IMR-90 (cell line): ENCODE results near the gene CAB39. TPM values are rescaled to one million over a fixed set of nuclear protein-coding genes. Genes with fewer than 3 reads are reported as not detected.

Experiments used
- ATAC-seq: fragments of 200-7000 bp; cut with Tn5 transposase; 2 replicates; pipeline ENCODE4 v1.9.1; 2020; ENCODE audit warnings: low read depth, mild to moderate bottlenecking, moderate library complexity
- BruUV-seq: library from RNA; stranded (reverse); fragments of 400-500 nt; replicated peaks from 2 replicates; lab custom pipeline; 2021; lab: Mats Ljungman, UMichigan
- CTCF ChIA-PET: fragments of 300-600 bp; formaldehyde crosslinking; extraction: SDS; loops from one replicate; lab custom pipeline; 2021; ENCODE audit warnings: antibody characterized with exemption; lab: Yijun Ruan, JAX
- POLR2A ChIA-PET: fragments of 300-600 bp; sonication (Branson Sonifier 250); formaldehyde crosslinking; loops from one replicate; lab custom pipeline; 2022; ENCODE audit warnings: antibody characterized with exemption; ENCODE audit not compliant: unreplicated experiment; lab: Charles Lee
- DNase-seq: peaks from one replicate; pipeline ENCODE4 v3.0.0; 2013
- H2AFZ ChIP-seq: replicated peaks from 2 replicates; pipeline ENCODE3; 2013; ENCODE audit warnings: low read length, mild to moderate bottlenecking; ENCODE audit not compliant: poor library complexity
- H2AK5ac ChIP-seq: 2 replicates; pipeline ENCODE4 v1.6.1; 2013; ENCODE audit warnings: low read depth, low read length, inconsistent platforms
- H2AK9ac ChIP-seq: replicated peaks from 2 replicates; pipeline ENCODE3; 2013; ENCODE audit warnings: mild to moderate bottlenecking, low read depth, low read length, moderate library complexity; ENCODE audit not compliant: poor library complexity
- H2BK120ac ChIP-seq: 2 replicates; pipeline ENCODE4 v1.6.1; 2013; ENCODE audit warnings: low read depth, low read length, inconsistent platforms
- H2BK15ac ChIP-seq: 3 replicates; pipeline ENCODE4 v1.6.1; 2013; ENCODE audit warnings: low read depth, low read length, inconsistent platforms
- H2BK20ac ChIP-seq: 2 replicates; pipeline ENCODE4 v1.6.1; 2013; ENCODE audit warnings: low read depth, mild to moderate bottlenecking, inconsistent platforms, low read length, moderate library complexity
- H2BK5ac ChIP-seq: 2 replicates; pipeline ENCODE4 v1.6.1; 2013; ENCODE audit warnings: mild to moderate bottlenecking, low read depth, low read length, inconsistent platforms; ENCODE audit not compliant: poor library complexity, severe bottlenecking
- H3K14ac ChIP-seq: replicated peaks from 2 replicates; pipeline ENCODE4 v1.6.1; 2013; ENCODE audit warnings: low read depth, low read length, inconsistent platforms
- H3K18ac ChIP-seq: 2 replicates; pipeline ENCODE4 v1.6.1; 2013; ENCODE audit warnings: low read depth, low read length, control low read depth
- H3K23ac ChIP-seq: 2 replicates; pipeline ENCODE4 v1.6.1; 2013; ENCODE audit warnings: low read depth, low read length, inconsistent platforms
- H3K27ac ChIP-seq: 2 replicates; pipeline ENCODE4 v1.5.1; 2013; ENCODE audit warnings: mild to moderate bottlenecking, control low read depth, low read length; ENCODE audit not compliant: insufficient read depth
- H3K27me3 ChIP-seq: 2 replicates; pipeline ENCODE4 v1.6.1; 2013; ENCODE audit warnings: low read length; ENCODE audit not compliant: control insufficient read depth, insufficient read depth
- H3K36me3 ChIP-seq: 2 replicates; pipeline ENCODE4 v1.6.1; 2013; ENCODE audit warnings: low read length, mixed read lengths; ENCODE audit not compliant: control insufficient read depth, insufficient read depth
- H3K4ac ChIP-seq: 2 replicates; pipeline ENCODE4 v1.6.1; 2013; ENCODE audit warnings: low read depth, low read length, inconsistent platforms
- H3K4me1 ChIP-seq: 2 replicates; pipeline ENCODE4 v1.6.1; 2013; ENCODE audit warnings: low read length, mixed read lengths; ENCODE audit not compliant: control insufficient read depth, insufficient read depth
- H3K4me2 ChIP-seq: 2 replicates; pipeline ENCODE4 v1.6.1; 2013; ENCODE audit warnings: low read depth, mild to moderate bottlenecking, control low read depth, low read length, moderate library complexity
- H3K4me3 ChIP-seq: 2 replicates; pipeline ENCODE4 v1.5.1; 2013; ENCODE audit warnings: low read depth, mild to moderate bottlenecking, control low read depth, low read length, moderate library complexity; ENCODE audit not compliant: insufficient read depth
- H3K56ac ChIP-seq: 2 replicates; pipeline ENCODE4 v1.6.1; 2013; ENCODE audit warnings: low read length, inconsistent platforms; ENCODE audit not compliant: insufficient read depth; ENCODE audit errors: extremely low read depth
- H3K79me1 ChIP-seq, 2 experiments: 2 replicates each; pipeline ENCODE4 v1.6.1; 2013; ENCODE audit warnings: low read length in 2 of 2, inconsistent platforms in 1 of 2, low read depth in 1 of 2
- H3K9ac ChIP-seq: 2 replicates; pipeline ENCODE4 v1.6.1; 2013; ENCODE audit warnings: low read depth, low read length, control low read depth
- H3K9me1 ChIP-seq: 2 replicates; pipeline ENCODE4 v1.6.1; 2013; ENCODE audit warnings: low read length, inconsistent platforms; ENCODE audit not compliant: insufficient read depth
- H3K9me3 ChIP-seq: 2 replicates; pipeline ENCODE4 v1.6.1; 2013; ENCODE audit warnings: low read length; ENCODE audit not compliant: control insufficient read depth, insufficient read depth
- H4K20me1 ChIP-seq: 2 replicates; pipeline ENCODE4 v1.6.1; 2013; ENCODE audit warnings: low read length, inconsistent platforms; ENCODE audit not compliant: insufficient read depth
- H4K5ac ChIP-seq: 2 replicates; pipeline ENCODE4 v1.6.1; 2013; ENCODE audit warnings: mild to moderate bottlenecking, low read depth, low read length, control low read depth
- H4K8ac ChIP-seq, 2 experiments: 2 replicates each; pipeline ENCODE4 v1.6.1; 2013; ENCODE audit warnings: low read depth in 2 of 2, low read length in 2 of 2, control low read depth in 1 of 2, inconsistent platforms in 1 of 2
- H4K91ac ChIP-seq: 2 replicates; pipeline ENCODE4 v1.6.1; 2013; ENCODE audit warnings: low read depth, low read length, inconsistent platforms; ENCODE audit not compliant: insufficient read depth
- MAFK ChIP-seq: IDR thresholded peaks from 2 replicates; pipeline ENCODE4 v1.6.1; 2012; ENCODE audit warnings: low read depth, low read length, improper control_type of control experiment
- MAZ ChIP-seq: IDR thresholded peaks from 2 replicates; pipeline ENCODE4 v1.6.1; 2012; ENCODE audit warnings: low read depth, mild to moderate bottlenecking, low read length, improper control_type of control experiment, moderate library complexity, borderline replicate concordance
- RFX5 ChIP-seq: IDR thresholded peaks from 2 replicates; pipeline ENCODE4 v1.8.0; 2012; ENCODE audit warnings: low read depth, mild to moderate bottlenecking, low read length, moderate library complexity
- WGBS, 2 experiments: methylation state at CpG; one replicate each; pipeline versions ENCODE4 v1.1.5 to v1.1.7; 2013; ENCODE audit warnings: missing lambda C conversion rate in 2 of 2; ENCODE audit not compliant: insufficient read length in 1 of 2; ENCODE audit errors: extremely low coverage in 2 of 2; 5-methylcytosine and 5-hydroxymethylcytosine counted together
- dilution Hi-C: fragments of 300-500 bp; cut with HindIII; formaldehyde crosslinking; loops from one replicate; pipeline ENCODE4 v1.14.3; 2018; ENCODE audit warnings: low sequenced_read_pairs; ENCODE audit not compliant: unreplicated experiment
- in situ Hi-C: fragments of 300-500 bp; cut with MboI; formaldehyde crosslinking; loops from 3 replicates; pipeline ENCODE4 v1.14.3; 2019; ENCODE audit warnings: low sequenced_read_pairs, inconsistent platforms, mixed read lengths
- intact Hi-C: fragments of 100-400 bp; cut with micrococcal nuclease; formaldehyde crosslinking; loops from 2 replicates; pipeline ENCODE4 v1.10.0; 2022
- polyA plus RNA-seq, 3 experiments: library from polyadenylated mRNA; depleted of rRNA; stranded (reverse); fragments of >200 nt; gene quantifications; 2 replicates each; pipeline ENCODE4 v1.2.3, GENCODE V29; 2012; ENCODE audit warnings: low replicate concordance in 1 of 3
- total RNA-seq: library from RNA; depleted of rRNA; stranded (reverse); fragments of >200 nt; gene quantifications from 2 replicates; pipeline ENCODE4 v1.2.3, GENCODE V29; 2012
- TF ChIP-seq, protein P1 (sequence below): fragments of 150-350 bp; IDR thresholded peaks from 2 replicates; pipeline ENCODE4 v1.6.1; 2016; ENCODE audit warnings: low read depth, mild to moderate bottlenecking, low read length, moderate library complexity, borderline replicate concordance

The CAB39 gene
- total and polyA plus RNA-seq, 2 of the 4 experiments (the other 2 are of a cell fraction): 38.2 to 71.7 TPM

DNA sequence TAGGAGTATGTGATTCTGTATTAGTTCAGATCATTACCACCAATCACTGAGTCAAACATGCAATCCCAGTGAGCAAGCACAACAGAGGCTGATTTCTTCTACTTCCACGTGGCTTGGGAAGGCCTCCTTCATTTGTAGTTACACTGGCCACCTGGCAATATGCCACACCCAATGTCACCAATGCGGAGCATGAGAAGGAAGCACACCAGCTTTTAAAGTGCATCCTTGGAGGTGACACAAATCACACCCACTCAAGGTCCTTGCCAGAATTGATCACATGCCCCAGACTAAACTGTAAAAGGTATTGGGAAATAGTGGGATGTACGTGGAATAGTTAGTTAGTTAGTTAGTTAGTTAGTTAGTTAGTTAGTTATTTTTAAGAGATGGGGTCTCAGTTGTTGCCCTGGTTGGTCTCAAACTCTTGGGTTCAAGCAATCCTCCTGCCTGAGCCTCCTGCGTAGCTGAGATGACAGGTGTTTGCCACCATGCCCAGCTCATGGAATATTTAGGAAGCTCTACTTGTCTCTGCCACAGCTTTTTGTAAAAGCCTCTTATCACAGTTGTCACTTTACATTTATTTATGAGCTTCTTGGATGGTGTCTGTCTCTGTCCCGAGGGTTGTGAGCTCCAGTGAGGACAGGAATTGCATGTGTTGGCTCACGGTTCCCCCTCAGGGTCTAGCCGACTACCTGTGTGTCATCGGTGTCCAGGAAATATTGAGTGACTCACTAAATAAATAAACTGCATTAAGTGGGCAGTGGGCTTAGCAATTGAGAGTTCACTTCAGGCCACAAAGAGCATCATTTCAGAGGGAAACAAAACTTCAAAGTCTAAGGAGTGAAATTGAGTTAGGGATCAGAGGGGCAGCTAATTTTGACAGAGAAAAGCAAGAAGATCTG lies 28.1 kb upstream of the CAB39 start (continued):
- no peak for TF ChIP-seq RFX5
- TF ChIP-seq MAZ: no peak
- no peak for TF ChIP-seq MAFK

- H3K4me2 ChIP-seq: no peak overlapping the region
- POLR2A ChIA-PET: interaction anchor here (0.5 to 0.6 kb wide), 3 partner anchors 18 to 933 kb away, joined by 3 to 4 read pairs (median 3); no protein-coding TSS in a partner anchor
- no peaks in the 10 kb centered on the region for H3K9me3 ChIP-seq
These were observed 27.5 kb upstream of the CAB39 start for GRCh38 chr2:230685178-230685577.

More at GRCh38 chr2:230685178-230685577, 27.5 kb upstream of the CAB39 start:
- peak overlapping the region; percentile 88 for H2BK120ac ChIP-seq
- dilution Hi-C loops: no loop called here
- peak overlapping the region; percentile 64; the same call in 1 of the 3 replicates for H2BK15ac ChIP-seq
- no peaks in the 10 kb centered on the region for H4K20me1 ChIP-seq
- peak overlapping the region; percentile 52 for H2AFZ ChIP-seq
- TF ChIP-seq, protein P1, sequence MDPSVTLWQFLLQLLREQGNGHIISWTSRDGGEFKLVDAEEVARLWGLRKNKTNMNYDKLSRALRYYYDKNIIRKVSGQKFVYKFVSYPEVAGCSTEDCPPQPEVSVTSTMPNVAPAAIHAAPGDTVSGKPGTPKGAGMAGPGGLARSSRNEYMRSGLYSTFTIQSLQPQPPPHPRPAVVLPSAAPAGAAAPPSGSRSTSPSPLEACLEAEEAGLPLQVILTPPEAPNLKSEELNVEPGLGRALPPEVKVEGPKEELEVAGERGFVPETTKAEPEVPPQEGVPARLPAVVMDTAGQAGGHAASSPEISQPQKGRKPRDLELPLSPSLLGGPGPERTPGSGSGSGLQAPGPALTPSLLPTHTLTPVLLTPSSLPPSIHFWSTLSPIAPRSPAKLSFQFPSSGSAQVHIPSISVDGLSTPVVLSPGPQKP: no peak
- TF ChIP-seq MAFK: 0 out of 2 replicates have a peak, but pooled peaks have one; percentile 14
- H2BK5ac ChIP-seq: no peak overlapping the region
- peaks cover 9% of the 10 kb centered on the region for H3K4me1 ChIP-seq
- DNase-seq (no peak), ATAC-seq (no peak)
- H3K4me3 ChIP-seq: no peak overlapping the region
- peak overlapping the region; percentile 78 for H3K4ac ChIP-seq
- H3K23ac ChIP-seq: peak overlapping the region; percentile 63
- H2AK9ac ChIP-seq: peak overlapping the region; percentile 12
- no peak overlapping the region for H3K18ac ChIP-seq
- in situ Hi-C loops: no loop called here
- H2AK5ac ChIP-seq: peak overlapping the region; percentile 5; the same call in 1 of the 2 replicates
- peak overlapping the region; percentile 65 for H4K91ac ChIP-seq
- WGBS, 2 experiments: 50% methylated on average over 2 of the region's 6 CpGs; no CpG with 5 or more reads in 1 of the 2 experiments
- H2BK20ac ChIP-seq: peak overlapping the region; percentile 79
- peaks cover 15% of the 10 kb centered on the region for H3K9me1 ChIP-seq
- 0 out of 4 replicates have a peak, but pooled peaks cover 0 to 3% of the 10 kb centered on the region in 2 experiments for H3K79me1 ChIP-seq
- H4K8ac ChIP-seq: peak overlapping the region; percentile 56 to 62; a peak in 2 of 4 replicates
- intact Hi-C loops: no loop called here
- no peak overlapping the region for H3K56ac ChIP-seq
- CTCF ChIA-PET: interaction anchor here (1.4 kb wide), 1 partner anchor 27 kb away, joined by 3 read pairs; the partner anchor contains the start of gene CAB39
- no peak overlapping the region for H4K5ac ChIP-seq
- no peaks in the 10 kb centered on the region for H3K36me3 ChIP-seq
- BruUV-seq: no TSS peak
- H3K27me3 ChIP-seq: no peaks in the 10 kb centered on the region
- H3K14ac ChIP-seq: peak overlapping the region; percentile 79; the same call in 1 of the 2 replicates
- H3K27ac ChIP-seq: no peak overlapping the region
- H3K9ac ChIP-seq: no peak overlapping the region
